Midbrain (tissue), 1 donor: ENCODE results near the gene ATP1A3.
A peak's percentile ranks its signal among the peaks of the same experiment; 100 is the strongest.
"Not testable (repeated sequence)": the region's sequence is repeated elsewhere in the genome, so short reads cannot be mapped to it uniquely, and the experiment has no call there.

ENCODE experiments used
- DNase-seq: peaks from one replicate; lab custom pipeline; 2025; lab: John Stamatoyannopoulos, UW

The ATP1A3 gene

DNA sequence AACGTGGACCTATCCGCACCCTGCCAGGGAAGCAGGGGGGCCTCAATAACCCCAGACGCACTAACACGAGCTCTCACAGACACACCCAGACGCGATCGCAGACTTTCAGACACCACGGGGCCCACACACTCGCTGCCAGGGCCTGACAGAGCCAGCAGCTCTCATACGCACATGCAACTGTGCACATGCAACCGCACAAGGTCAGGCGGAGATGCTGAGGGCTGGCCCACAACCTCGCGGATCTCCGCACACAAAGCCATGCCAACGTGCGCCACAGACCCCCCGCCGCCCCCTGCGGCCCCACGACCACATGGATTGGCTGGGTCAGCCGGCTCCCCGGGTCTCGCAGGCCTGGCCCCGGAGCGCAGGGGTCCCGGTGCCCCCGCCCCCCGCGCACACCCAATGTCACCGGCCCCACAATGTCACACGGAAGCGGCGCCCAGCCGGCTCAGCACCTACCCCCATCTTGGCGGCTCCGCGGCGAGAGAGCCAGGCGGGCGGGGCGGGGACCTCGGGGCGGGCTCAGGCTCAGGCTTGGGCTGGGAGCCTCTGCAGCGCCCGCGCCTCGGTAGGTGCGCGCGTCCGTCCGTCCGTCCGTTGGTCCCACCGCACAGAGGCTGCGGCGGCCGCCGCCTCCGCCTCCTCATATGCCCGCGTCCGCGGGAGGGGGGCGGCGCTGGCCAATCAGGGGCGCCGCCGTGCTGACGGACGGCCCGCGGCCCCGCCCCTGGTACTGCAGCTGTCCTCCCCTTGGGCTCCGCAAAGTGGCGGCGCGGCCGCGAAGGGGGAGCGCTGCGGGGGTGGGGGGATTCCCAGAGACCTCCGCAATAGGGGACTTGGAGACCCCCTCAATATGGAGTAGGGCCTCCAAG lies at the start of gene ATP1A3:
TSS of gene ATP1A3 (minus strand) at position 619 of the 872 bp plus-strand sequence. CDS start at position 465, 154 bp downstream.
- DNase-seq, result peak; percentile 67

DNA sequence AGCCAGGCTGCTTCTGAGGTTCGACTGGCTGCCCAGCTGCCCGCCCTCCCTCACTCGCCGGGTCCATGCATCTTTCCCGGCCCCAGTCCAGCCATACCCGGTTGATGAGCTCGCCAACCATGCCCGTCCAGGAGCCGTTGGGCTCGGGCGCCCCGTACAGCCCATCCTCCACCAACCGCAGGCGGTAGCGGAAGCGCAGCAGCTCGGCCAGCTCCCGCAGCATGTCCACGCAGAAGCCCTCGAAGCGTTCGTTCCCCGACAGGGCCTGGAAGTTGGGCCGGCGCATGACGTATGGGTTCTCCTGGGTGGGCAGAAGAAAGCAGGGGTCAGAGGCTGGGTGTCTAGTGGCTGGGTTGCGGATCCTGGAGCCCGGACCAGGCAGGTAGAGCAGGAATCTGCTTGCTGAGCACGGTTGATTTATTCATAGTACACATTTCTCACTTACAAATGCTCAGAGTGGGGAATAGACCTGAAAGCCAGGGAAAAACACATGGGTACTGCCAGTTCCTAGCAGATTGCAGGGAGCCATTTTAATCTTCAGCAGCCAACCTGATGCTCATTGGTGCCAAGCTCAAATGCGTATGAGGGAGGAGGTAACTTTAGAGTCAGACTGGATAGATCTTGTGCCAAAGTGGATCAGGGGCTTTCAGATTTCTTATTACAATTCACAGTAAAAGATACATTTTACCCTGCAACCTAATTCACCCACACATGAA lies 48.6 kb upstream of the ATP1A3 start:
- no peak for DNase-seq

DNA sequence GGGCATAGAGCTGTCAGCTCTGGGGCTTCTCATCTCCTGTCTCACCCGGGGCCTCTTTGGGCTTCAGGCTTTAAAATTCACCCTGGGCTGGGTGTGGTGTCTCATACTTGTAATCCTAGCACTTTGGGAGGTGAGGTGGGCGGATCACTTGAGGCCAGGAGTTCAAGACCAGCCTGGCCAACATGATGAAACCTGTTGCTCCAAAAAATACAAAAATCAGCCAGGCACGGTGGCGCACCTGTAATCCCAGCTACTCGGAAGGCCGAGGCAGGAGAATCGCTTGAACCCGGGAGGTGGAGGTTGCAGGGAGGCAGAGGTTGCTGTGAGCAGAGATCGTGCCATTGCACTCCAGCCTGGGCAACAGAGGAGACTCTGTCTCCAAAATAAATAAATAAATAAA lies 46.5 kb upstream of the ATP1A3 start:
- not testable (repeated sequence) for DNase-seq

DNA sequence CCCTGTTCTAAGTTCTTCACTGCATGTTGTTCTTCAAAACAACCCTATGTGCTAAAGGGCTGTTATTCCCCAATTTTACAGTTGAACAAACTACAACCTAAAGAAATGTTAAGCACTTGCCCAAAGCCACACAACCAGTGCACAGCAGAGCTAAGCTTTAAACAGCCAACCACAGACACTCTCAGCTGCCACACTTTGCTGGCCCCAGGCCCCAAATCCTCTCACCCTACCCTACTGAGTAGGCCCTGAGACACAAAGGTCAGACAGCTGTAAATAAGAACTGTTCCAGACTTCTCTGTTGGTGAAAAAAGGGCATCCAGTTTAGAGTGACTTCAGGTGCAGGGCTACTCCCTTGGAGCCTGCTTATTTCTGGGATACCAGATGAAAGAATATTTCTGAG lies 46.0 kb upstream of the ATP1A3 start:
- DNase-seq, result no peak

DNA sequence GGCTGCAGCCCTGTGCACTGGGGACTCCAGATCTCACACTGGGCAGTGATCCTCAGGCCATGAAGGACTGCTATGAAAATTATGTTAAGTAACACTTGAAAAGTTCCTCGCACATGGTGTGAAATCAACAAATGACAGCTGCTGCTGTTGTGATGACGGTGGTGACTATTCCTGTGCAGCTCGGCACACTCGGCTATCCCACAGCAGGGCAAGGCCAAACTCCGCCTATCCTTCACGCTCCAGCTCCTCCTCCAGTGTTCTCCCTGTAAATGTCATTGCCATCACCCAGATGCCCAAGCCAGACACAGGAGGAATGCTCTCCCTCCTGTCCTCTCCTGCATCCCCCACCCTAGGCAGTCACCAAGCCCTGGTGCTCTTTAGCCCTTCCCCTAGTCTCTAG lies 44.6 kb upstream of the ATP1A3 start:
- no peak for DNase-seq

DNA sequence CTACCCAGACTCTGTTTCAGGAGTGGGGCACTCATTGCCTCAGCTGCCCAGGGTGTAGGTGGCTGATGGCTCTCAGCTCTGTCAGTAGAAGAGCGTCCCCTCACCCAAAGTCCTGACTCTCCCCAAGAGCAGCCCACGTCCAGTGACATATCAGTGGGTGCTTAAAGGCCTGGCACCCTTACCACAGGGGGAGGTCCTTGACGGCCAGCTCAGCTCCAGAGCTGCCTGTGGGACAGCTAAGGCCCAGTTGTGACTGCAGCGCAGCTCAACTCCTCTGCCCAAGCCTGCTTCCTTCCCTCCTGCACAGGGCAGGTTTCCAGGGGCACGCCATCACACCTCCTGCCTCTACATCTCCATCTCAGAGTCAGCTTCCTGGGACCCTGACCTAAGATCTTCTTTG lies 43.6 kb upstream of the ATP1A3 start:
- no peak for DNase-seq

DNA sequence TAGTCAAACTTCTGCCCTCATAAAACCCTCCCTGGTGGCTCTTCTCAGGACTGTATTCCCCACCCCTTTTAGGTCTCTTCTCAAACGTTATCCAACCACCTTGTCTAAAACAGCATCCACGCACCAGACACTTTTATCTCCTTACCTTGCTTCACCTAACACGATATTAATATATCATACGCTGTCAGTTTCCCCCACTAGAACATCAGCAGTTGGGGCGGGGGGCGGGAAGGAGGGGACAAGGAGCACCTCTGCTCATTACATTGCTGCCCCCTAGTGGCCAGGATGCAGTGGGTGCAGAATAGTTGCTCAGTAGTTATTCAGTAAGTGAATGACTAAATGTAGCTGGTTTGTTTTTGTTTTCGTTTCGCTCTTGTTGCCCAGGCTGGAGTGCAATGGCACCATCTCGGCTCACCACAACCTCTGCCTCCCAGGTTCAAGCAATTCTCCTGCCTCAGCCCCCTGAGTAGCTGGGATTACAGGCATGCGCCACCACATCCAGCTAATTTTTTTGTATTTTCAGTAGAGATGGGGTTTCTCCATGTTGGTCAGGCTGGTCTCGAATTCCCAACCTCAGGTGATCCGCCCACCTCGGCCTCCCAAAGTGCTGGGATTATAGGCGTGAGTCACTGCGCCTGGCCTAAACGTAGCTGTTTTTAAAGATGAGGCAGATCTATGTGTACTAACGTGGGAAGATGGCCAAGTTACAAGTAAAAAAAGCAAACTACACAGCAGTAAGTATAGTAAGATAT lies 40.8 kb upstream of the ATP1A3 start:
- peak; percentile 50 for DNase-seq

DNA sequence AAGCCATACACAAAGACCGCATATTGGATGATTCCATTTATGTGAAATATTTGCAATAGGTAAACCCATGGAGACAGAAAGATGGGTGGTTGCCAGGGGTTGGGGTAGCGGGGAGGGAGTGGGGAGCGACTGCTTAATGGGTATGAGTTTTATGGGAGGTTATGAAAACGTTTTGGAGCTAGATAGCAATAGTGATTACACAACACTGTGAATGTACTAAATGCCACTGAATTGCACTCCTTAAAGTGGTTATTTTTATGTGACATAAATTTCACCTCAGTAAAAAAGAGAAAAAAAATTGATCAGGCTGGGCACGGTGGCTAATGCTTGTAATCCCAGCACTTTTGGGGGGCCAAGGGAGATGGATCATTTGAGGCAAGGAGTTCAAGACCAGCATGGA lies 39.4 kb upstream of the ATP1A3 start:
- DNase-seq, result no peak

DNA sequence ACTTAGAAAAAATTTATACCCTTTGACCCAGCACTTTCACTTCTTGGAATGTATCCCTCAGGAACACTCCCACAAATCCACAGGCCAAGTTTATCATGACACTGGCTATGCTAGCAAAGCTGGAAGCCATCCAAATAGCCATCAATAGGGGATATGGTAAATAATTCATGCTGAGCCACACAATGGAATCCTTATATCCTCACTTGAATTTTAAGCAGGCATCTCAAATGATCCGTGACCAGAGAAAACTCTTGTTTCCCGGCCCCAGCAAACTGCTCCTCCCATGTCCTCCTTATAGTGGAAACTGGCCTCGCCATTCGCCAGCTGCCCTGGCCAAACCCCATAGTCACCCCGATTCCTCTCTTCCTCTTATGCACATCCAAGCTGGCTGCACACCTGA lies 38.4 kb upstream of the ATP1A3 start:
- DNase-seq, result no peak

DNA sequence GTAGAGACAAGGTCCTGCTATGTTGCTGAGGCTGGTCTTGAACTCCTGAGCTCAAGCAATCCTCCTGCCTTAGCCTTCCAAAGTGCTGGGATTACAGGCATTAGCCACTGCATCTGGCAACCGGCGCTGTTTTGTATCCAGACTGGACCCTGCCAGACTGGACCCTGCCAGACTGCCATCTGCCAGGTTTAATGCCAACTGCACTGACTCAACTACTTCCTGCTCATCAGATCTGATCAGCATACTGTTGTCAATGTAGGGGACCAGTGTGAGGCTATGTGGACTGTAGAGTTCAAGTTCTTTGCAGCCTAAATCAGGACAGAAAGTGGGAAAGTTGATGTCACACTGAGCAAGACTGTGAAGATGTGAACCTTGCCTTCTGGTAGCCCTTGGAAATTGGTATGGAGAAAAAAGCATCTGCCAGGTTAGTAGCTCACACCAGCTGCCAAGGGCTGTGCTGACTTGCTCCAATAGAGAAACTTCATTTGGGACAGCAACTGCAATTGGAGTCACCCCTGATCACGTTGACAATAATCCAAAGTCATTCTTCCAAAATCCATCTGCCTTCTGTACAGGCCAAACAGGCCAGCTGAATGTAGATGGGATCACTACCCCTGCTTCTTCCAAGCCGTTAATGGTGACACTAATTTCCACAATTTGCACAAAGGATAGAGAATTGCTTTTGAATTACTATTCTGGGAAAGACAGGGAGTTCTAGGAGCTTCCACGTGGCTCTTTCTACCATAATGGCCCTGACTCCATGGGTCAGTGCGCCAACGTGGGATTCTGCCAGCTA lies 36.8 kb upstream of the ATP1A3 start:
- no peak for DNase-seq

DNA sequence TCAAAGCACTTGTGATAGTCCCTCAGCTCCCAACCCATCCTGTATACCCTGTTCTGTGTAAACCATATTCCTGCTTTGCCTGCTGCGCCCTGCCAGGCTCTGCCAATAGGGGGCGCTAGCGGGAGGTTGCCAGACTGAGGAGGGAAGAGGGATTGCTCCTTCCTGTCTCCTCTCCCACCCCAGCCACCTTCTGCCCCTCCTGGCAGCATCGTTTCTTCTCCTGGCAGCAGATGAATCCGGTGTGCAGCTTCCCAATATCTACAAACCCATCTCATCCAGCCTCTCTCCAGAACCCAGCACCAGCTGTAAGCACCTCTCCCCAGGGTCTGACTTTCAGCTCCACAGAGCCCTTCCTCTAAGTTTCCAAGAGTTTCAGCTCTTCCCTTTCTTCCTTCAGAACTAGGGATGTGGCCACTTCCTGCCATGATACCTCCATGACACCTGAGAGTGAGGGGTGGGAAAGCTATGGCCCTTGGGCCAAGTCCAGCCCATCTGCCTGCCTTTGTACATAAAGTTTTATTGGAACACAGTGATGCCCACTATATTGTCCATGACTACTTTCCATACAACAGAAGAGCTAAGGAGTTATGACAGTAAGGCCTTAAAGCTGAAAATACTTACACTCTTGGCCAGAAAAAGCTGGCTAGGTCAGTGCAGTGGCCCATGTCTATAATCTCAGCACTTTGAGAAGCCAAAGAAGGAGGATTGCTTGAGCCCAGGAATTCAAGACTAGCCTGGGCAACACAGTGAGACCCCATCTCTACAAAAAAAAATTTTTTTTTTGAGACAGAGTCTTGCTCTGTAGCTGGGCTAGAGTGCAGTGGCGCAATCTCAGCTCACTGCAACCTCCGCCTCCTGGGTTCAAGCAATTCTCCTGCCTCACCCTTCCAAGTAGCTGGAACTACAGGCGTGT lies 34.5 kb upstream of the ATP1A3 start:
- DNase-seq, result no peak

DNA sequence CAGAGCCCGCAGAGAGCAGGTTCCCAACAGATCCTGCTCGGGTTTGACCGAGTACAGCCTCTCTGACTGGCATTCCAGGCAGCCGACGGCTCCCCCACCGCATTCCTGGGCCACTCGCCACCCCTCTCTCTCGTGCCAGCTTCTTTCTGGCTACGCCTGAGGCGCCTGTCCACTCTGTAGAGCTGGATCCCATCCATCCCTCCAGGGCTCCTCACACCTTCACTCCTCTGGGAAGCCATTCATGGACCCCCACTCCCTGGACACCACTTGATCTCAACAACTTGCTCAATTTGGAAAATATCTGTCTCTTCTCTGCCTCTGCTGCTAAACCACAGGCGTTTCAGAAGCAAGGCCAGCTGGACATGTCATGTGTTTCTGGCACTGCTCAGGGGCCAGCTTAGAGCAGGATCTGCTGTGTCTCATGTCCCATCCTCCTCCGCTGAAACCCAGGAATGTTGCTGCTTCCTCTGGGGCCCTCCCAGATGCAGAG lies 30.6 kb upstream of the ATP1A3 start:
- no peak for DNase-seq

DNA sequence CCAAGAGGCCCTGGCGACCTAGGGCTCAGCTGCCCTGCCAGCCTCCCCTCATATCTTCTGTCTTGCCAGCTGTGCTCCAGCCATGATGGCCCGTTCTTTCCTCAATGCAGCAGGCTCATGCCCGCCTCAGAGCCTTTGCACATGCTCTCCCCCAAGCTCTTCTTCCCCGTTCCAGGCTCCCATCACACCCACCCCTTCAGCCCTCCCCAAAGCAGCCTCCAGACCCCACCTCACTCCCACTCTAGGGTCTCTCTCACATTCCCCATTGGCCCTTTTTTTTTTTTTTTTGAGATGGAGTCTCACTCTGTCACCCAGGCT lies 29.9 kb upstream of the ATP1A3 start:
- DNase-seq, result no peak

DNA sequence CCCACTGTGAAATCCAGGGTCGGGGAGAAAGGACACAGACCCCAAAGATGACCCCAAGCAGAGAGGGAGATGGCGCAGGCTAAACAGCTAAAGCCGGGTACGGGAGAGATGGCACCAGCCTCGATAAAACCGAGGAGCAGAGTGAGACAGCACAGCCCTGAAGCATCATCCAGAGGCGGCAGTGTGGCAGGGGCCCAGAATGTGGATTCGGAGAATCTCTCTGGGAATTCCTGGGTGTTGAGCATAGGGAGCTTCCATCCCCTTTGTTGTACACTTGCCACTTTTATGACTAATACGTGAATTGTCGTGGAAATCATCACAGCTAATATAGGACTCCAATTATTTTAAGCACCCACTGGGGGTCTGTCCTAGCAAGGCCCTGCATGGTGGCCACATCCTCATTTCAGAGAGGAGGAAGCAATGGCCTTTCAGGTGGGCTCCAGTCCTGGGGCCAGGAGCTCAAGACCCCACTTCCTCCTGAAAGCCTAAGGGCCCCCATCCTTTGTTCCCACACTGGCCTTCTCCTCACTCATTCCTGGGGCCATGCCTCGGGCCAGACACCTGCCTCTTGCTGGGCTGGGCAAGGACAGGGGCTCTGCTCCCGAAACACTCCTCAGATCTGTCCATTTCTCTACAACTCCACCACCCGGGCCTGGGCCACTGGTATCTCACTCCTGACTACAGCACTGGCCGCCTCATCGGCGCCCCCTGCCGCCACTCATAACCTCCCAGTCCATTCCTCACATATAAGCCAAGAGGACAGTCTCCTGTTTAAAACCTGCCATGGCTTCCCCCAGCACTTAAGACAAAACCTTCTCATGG lies 29.3 kb upstream of the ATP1A3 start:
- DNase-seq, result no peak

DNA sequence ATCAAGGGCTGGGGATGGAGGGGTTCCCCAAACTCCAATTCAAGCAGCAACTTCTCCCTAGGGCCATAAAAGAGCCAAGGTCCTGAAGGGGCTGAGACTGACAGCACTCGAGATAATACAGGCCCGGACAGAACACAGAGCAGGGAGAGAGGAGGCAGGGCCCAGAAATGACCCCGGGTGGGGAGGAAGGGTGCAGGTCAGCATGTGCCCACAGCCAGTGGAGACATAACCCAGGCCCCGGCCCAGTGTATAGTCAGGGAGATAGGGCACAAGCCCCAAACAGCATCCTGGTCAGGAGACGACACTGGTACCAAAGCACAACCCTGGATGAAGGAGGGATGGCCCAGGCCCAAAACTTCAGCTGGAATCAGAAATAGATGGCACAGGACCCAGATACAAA lies 28.6 kb upstream of the ATP1A3 start:
- DNase-seq, result no peak

DNA sequence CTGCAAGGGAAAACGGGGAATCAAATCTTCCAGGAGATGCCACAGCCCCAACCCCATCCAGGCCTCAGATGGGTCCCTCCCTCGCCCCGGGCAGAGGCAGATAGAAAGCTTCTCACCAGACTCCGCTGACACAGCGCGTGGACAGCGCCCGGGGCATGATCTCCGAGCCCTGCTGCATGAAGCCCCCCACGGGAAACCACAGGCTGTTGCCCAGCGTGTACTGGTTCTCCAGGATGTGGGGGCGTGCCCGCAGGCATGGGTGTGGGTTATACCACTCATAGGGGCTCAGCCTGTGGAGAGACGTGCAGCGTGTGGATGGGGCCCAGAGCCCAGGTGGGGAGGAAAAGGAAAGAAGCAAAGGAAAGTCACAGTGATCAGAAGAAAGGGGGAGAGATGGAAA lies 27.2 kb upstream of the ATP1A3 start:
- no peak for DNase-seq

DNA sequence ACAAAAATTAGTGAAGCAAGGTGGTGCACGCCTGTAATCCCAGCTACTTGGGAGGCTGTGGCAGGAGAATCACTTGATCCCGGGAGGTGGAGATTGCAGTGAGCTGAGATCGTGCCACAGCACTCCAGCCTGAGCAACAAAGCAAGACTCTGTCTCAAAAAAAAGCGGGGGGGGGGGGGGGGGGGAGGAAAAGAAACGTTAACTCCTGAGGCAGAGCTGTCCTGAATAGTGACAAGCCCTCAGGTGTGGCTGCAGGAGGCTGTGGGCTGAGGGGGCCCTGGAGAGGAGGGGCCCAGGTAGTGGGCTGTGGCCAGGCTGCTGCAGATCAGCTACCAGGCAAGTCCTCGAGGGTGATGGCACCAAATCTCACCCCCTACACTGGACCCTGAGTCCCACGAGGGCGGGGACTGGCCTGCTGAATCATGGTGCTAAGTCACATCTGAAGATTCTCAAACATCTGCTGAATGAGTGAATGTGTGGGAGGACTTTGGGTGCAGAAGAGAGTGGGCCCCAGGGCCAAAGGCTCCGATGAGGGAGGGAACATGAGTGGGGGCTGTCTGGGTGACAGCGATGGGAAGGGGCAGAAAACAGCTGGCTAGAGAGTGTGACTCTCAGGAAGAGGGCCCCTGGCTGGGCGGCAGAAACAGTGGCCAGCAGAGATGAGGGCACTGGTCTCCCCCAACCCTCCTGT lies 24.6 kb upstream of the ATP1A3 start:
- no peak for DNase-seq

DNA sequence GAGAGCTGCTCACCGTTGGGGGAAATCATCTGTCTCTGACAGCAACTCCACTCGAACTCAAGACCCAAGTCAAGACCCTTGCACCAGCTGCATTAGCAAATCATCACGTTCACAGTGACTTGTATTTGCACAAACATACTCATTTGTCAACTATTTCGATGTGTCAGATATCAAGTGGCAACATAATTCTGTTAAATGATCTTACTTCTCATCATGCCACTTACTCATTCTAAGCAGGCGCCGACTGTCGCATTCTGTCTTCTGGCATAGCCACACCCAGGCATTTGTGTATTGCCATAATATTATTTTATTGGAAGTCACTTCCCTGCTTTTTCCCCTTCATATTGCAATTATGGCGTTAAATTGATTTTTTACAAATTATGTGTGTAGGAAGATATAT lies 23.0 kb upstream of the ATP1A3 start:
- DNase-seq, result no peak

DNA sequence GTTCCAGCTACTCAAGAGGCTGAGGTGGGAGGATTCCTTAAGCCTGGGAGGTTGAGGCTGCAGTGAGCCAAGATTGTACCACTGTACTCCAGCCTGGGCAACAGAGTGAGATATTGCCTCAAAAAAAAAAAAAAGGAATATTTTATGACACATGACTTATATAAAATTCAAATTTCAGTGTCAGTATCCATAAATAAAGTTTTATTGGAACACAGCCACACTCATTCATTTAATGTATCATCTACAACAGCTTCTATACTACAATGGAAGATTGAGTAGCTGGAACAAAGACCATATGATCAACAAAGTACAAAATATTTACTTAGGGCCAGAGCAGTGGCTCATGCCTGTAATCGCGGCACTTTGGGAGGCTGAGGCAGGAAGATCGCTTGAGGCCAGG lies 18.7 kb upstream of the ATP1A3 start:
- DNase-seq, result not testable (repeated sequence)
